ENCODE results near the gene RNF166.

RNF166 gene

DNA sequence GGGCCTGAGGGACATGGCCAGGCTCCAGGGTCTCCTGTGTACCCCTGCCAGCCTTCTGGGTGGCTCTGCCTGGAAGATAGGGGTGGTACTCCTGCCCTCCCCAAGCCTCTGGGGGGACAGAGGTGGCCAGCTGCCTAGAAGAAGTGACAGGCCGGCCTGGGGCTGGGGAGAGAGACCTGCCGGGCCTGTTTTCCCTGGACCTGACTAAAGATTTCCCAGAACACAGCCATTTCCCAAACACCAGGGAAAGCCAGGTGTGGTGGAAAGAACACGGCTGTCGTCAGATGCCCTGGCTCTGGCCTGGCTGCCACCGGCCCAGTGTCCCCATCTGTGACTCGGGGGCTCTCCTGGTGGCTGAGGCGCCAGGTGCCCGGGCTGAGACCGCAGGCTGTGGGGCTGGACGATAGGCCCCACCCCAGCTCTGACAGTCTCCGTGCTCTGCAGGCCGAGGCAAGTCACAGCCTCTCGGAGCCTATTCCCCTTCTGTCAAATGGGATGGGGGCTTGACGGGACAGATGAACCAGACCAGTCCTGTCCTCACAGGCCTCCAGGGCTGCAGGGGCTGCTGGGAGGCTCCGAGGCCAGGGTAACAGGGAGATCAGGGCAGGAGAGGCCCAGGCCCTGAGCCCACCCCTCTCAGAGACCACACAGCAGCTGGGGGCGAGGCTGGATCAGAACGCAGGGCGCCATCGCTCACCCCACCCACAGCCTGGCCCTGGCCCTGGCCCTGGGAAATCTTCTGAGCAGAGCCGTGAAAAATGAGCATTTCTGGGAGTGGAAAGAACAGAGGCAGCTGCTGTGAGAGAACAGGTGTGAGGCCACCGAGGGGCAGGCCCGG, 33.1 kb upstream of the RNF166 start:
- DNase-seq, result no peak

DNA sequence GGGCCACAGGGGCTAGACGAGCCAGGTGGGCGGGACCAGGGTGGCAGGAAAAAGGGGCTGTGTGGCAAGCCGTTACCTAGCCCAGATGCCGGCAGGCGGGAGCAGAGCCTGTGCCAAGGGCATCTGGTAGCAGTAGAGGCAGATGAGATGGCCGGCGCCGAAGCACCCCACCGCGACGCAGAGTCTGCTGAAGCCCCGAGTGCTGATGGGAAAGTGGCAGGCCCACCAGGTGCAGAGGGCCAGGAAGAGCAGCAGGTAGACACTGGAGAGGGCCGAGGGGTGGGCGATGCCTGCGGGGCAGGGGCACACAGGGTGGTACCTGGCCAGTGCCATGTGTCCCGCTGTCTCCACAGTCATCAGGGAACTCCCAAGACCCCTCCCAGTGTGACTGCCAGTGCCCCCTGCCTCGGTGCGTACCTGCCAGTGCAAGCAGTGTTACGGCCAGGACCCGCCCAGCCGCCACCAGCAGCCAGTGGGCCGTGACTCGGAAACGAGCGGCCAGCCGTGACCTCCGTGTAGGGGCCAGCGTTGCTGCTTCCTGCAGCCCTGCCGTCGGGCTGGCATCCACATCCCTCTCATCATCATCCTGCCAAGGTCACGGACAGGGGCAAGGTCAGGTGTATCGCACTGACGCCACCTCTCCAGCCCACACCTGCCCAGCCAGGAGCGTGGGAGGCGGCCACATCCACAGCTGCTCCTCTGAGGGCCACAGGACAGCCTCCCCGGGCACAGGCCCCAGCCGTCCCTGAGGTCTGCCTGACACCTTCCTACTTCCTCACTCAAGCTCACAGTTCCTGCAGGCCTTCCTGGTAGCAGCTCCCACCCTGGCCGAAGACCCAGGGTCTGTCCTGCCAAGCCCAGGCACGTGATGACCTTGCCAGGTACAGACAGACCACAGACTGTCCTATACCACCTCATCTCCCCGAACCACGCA, 32.2 kb upstream of the RNF166 start:
- DNase-seq, result no peak

DNA sequence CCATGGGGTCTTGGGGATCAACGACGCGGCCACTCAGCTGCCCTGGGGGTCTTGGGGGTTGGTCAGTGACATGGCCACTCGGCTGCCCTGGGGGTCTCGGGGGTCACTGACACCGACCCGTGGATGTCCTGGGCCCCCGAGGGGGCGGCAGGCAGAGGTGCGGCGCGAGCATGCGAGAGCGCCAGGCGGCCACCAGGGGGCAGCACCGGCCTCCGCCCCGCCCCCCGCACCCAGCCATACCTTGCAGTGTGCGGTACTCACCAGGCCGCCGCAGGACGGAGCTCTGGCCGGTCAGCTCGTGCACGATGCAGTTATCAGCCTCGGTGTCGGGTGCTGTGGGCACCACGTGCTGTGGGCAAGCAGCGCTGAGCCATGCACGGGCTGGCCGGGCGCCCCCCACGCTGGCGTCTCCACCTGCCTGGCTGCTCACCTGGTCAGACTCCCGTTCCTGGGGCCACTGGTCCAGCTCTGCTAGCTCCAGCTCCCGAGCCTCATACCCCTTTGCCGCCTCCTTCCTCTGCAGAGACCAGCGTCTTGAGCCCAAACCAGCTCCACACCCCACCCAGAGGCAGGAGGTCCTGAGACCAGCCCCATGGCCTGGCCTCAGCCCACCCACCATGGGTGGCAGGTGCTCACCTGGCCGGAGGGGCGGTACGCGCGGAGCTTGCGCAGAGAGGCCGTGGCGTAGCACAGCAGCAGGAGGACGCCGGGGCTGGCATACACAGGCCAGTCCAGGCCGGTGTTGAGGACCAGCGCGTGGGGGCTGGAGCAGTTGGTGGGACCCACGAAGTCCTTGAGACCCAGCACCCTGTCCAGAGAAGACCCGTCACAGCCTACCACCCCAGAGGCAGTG, 31.3 kb upstream of the RNF166 start:
- peak; percentile 70 for DNase-seq

GRCh38 chr16:88736496-88736895, 30.3 kb upstream of the RNF166 start:
- DNase-seq, result no peak

- no peak for DNase-seq
Observed at GRCh38 chr16:88736088-88736487, 29.9 kb upstream of the RNF166 start.

- DNase-seq, result no peak
Observed at GRCh38 chr16:88735616-88736015, 29.4 kb upstream of the RNF166 start.

DNA sequence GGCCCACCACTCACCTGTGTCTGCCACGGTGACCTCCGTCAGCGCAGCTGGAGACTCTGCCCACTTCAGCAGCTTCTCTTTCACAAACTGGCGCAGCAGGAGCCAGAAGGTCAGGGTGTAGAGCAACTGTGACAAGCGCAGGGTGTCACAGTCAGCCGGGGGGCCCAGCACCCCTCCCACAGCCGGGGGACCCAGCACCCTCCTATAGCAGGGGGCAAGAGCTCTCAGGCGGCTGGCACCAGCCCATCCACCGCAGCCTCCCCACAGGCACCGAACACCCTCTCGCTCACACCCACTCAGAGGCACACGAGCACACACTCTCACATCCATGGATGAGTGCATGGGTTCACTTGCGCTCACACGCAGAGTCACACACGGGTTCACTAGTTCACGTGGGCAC, 28.9 kb upstream of the RNF166 start:
- DNase-seq, result no peak

GRCh38 chr16:88734361-88734728, 28.1 kb upstream of the RNF166 start:
- DNase-seq, result no peak

DNA sequence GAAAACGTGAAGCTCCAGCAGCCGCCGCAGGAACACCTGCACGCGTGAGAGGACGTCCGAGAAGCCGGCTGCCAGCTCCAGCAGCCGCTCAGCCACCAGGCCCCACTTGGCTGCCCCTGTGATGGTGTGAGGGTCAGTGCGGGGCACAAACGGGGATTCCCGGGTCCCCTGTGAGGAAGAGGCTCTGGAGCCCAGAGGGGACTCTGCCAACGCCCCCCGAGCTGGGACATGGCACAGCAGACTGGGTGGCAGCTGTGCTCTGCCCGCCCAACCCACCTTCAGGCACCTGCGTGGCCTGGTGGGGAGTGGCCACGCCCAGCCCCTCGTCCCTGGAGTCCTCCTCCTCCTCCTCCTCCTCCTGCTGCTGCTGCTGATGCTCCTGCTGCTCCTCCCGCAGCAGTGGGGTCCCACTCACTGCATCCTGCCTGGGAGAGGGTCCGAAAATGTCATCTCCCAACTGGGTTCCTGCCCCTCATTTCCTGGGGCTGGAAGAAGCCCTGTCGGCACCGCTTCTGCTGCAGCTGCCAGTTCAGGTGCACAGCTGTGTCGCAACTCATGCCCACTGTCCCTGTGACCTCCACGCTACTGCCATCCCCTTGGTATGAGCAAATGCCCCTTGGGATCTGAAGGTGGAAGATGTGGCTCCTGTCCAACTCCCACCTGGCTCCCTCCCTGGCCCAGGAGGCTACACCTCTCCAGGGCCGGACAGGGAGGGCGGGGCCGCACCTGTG, 27.6 kb upstream of the RNF166 start:
- no peak for DNase-seq

- no peak for DNase-seq
Observed at GRCh38 chr16:88732961-88733294, 26.7 kb upstream of the RNF166 start.

- DNase-seq, result no peak
Observed at GRCh38 chr16:88732172-88732960, 26.2 kb upstream of the RNF166 start.

DNA sequence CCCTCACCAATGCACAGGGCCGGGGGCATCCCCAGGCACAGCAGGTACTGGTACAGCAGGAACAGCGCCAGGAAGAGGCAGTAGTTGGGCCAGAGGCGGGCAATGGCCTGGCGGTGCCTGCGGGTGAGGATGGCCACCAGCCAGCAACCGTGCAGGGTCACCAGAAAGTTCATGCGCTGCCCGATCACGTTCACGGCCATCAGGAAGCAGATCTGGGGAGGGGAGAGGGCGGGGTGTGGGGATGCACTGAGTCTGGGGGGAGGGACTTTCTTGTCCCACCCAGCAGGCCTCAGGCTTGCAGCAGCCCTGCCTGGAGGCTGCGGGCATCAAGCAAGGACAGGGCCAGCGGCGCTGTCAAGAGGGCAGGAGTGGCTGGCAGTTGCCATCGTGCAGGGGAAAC, 25.5 kb upstream of the RNF166 start:
- DNase-seq, result no peak

- DNase-seq, result no peak
Observed at GRCh38 chr16:88730632-88731607, 24.7 kb upstream of the RNF166 start.

- DNase-seq, result no peak
Observed at GRCh38 chr16:88727871-88728270, 21.7 kb upstream of the RNF166 start.

GRCh38 chr16:88726981-88727380, 20.8 kb upstream of the RNF166 start:
- no peak for DNase-seq

DNA sequence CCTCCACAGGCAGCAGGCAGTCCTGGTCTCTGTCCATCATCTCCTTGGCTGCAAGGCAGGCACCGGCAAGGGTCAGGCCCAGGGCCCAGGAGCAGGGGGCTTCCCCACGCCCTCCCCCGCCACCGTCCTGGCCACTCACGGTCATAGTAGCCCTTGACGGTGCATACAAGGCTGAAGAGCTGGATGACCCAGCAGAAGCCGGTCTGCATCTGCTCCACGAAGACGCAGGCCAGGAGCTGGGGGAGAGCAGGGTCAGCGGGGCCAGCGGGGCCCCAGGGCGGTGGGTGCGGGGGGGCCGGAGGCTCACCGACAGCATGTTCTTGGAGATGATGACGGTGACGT, 20.2 kb upstream of the RNF166 start:
- DNase-seq, result no peak

GRCh38 chr16:88725609-88726407, 19.6 kb upstream of the RNF166 start:
- DNase-seq, result no peak

DNA sequence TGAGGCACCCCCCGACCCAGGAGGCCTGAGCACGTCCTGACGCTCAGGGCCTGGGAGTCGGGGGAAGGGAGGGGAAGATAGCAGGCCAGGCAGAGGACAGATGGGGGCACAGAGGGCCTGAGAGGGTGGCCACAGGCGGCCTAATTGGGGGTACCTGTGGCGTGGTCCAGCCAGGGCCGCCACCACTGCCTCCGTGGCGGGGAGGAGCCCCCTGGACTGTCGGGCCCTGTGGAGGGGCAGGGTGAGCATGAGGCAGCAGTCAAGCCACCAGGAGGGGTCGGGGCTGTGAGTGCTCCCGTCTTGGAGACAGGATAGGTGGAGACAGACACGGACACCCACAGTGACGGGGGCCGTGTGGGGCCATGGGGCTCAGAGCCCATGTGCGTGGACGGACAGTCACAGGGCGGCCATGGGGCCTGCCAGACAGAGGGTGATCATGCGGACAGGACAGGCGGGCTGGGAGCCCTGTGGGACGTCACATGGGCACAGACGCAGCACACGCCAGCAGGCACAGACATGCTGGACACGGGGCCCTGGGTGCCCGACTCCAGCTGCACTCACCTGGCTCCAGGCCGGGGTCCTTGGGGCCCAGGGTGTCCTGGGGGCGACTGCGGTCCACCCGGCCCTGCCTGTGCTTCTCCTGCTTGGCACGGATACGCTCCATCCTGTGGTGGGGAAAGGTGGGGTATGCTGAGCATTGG, 18.8 kb upstream of the RNF166 start:
- DNase-seq, result no peak

DNA sequence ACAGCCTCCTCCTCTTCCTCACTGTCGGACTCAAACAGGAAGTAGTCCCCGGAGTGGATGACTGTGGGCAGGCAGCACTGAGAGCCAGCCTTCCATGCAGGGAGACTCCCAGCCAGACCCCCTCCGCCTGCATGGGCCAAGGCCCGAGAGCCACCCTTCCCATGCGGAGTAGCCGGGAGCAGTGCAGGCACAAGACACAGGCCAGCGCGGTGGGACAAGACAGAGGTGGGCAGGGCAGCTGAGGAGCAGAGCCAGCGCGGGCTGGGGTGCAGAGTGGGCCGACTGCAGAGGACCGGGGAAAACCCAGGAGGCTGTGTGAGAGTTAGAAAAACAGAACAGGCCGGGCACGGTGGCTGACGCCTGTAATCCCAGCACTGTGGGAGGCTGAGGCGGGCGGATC, 17.7 kb upstream of the RNF166 start:
- DNase-seq, result no peak

Data from EL (cell line).